Retinal pigment epithelial cell (primary cell): ENCODE measurements around the gene UCHL3.

Experiments used
- DNase-seq: peaks from one replicate; pipeline ENCODE4 v3.0.0-alpha.2; 2010; ENCODE audit warnings: low read depth
- H3K4me3 ChIP-seq: 2 replicates; pipeline ENCODE4 v1.5.1; 2011; ENCODE audit warnings: mild to moderate bottlenecking, low read length, control low read depth, moderate library complexity
- CTCF ChIP-seq: conservative IDR thresholded peaks from 2 replicates; pipeline ENCODE4 v1.5.1; 2011; ENCODE audit warnings: low read depth, low read length, control low read depth, inconsistent platforms

The UCHL3 gene

GRCh38 chr13:75549262-75550158 lies at the start of gene UCHL3:
TSS of gene UCHL3 (plus strand) at chr13:75549791. CDS start at chr13:75549821, 30 bp downstream.
- TF ChIP-seq CTCF = peak; percentile 79
- peak within 1 kb of the TSS; percentile 97 for H3K4me3 ChIP-seq
- peak; percentile 83 for DNase-seq

DNA sequence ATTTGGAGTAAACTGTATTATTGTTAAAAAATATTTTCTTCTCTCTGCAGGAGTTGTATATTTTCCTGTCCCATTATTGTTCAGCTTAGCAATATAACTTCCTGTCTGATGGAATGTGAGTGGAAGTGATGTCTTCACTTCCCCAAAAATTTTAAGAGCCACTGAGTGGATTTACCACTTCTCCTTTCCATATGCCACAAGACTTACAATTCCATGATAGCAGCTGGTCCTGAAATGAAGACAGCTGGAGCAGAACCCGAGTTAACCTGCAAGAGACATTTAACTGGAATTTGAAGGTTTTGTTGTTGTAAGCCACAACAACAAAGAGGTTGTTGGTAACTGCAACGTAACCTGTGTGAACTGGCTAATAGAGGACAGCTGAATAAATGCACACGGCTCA lies 44.3 kb upstream of the UCHL3 start:
- no peak overlapping the region for H3K4me3 ChIP-seq
- no peak for TF ChIP-seq CTCF
- DNase-seq = no peak

GRCh38 chr13:75506018-75506417 lies 43.6 kb upstream of the UCHL3 start:
- no peak for DNase-seq
- no peak for TF ChIP-seq CTCF
- H3K4me3 ChIP-seq = no peak overlapping the region

GRCh38 chr13:75507027-75508001 lies 42.3 kb upstream of the UCHL3 start:
- no peak for DNase-seq
- no peak for TF ChIP-seq CTCF
- no peak overlapping the region for H3K4me3 ChIP-seq

GRCh38 chr13:75508002-75508548 lies 41.5 kb upstream of the UCHL3 start:
- H3K4me3 ChIP-seq = no peak overlapping the region
- DNase-seq = no peak
- no peak for TF ChIP-seq CTCF

- TF ChIP-seq CTCF = no peak
- no peak overlapping the region for H3K4me3 ChIP-seq
- DNase-seq = no peak
Observed at GRCh38 chr13:75511051-75511625, 38.5 kb upstream of the UCHL3 start.
